DND-41 (cell line): ENCODE results near the gene TMEM186.

Experiments used
- EZH2 ChIP-seq: IDR thresholded peaks from 3 replicates; pipeline ENCODE4 v1.6.1; 2012; ENCODE audit warnings: borderline replicate concordance, low read depth, mild to moderate bottlenecking, moderate library complexity, low read length, inconsistent platforms; ENCODE audit not compliant: severe bottlenecking
- TF ChIP-seq, protein P1 (sequence below): IDR thresholded peaks from 2 replicates; pipeline ENCODE4 v1.5.1; 2012; ENCODE audit warnings: borderline replicate concordance, low read length, moderate library complexity, mild to moderate bottlenecking; ENCODE audit not compliant: poor library complexity, severe bottlenecking; ENCODE audit errors: extremely low read depth

DNA sequence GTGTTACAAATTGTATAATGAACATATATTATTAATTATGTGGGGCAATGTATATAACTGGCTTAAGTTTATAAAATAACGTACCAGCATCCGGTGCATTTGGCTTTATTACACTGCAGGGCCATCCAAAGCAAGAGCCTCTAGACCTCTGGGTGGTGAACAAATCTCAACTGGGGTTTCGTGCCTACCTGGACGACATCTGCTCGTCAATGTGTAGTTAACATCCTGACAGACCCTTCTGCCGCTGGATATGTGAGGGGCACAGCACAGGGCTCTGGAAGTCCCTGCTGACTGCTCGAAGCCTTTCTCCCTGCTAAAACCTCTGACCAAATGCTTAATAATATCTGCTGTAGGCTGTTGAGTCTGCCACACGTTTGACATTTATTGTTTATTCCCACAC is 2.3 kb downstream of the TMEM186 start:
- TF ChIP-seq, protein P1, sequence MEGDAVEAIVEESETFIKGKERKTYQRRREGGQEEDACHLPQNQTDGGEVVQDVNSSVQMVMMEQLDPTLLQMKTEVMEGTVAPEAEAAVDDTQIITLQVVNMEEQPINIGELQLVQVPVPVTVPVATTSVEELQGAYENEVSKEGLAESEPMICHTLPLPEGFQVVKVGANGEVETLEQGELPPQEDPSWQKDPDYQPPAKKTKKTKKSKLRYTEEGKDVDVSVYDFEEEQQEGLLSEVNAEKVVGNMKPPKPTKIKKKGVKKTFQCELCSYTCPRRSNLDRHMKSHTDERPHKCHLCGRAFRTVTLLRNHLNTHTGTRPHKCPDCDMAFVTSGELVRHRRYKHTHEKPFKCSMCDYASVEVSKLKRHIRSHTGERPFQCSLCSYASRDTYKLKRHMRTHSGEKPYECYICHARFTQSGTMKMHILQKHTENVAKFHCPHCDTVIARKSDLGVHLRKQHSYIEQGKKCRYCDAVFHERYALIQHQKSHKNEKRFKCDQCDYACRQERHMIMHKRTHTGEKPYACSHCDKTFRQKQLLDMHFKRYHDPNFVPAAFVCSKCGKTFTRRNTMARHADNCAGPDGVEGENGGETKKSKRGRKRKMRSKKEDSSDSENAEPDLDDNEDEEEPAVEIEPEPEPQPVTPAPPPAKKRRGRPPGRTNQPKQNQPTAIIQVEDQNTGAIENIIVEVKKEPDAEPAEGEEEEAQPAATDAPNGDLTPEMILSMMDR = no peak
- no peak for TF ChIP-seq EZH2
